Measurements from ENCODE around the gene ANKS1A. TPM values are rescaled to one million over a fixed set of nuclear protein-coding genes. Genes with fewer than 3 reads are reported as not detected.

Gene ANKS1A
- total RNA-seq, 4 donors from 2014 or later = 5.3 to 8.6 (median 7.0) TPM

- Histone ChIP-seq H3K4me3 (no peak overlapping the region), H3K36me3 (peaks cover 2 to 23% of the 10 kb centered on the region in 2 donors), H3K4me1 (peaks cover 21 to 25% of the 10 kb centered on the region in 2 donors), H3K27me3 (no peaks in the 10 kb centered on the region), H3K9me3 (no peaks in the 10 kb centered on the region), H3K27ac (no peak overlapping the region)
- intact Hi-C loops (cut with DNase I; ENCODE audit: low total_unique reads) = no loop called here
- no peak for TF ChIP-seq POLR2A (IDR thresholded peaks at IDR 0.05)
- no peak for TF ChIP-seq CTCF (IDR thresholded peaks at IDR 0.05 in 4 of 5, conservative IDR thresholded peaks at IDR 0.05 in 1 of 5)
- in situ Hi-C loops (cut with MboI; ENCODE audit: low sequenced_read_pairs in 4 of 4) = no loop called here
- no peak for ATAC-seq
- DNase-seq = no peak
Observed at GRCh38 chr6:34852406-34853085, 36.5 kb upstream of the ANKS1A start.

- TF ChIP-seq POLR2A (IDR thresholded peaks at IDR 0.05) = no peak
- TF ChIP-seq CTCF (IDR thresholded peaks at IDR 0.05 in 4 of 5, conservative IDR thresholded peaks at IDR 0.05 in 1 of 5) = no peak
- DNase-seq = no peak
- Histone ChIP-seq H3K4me1 (peaks cover 4 to 8% of the 10 kb centered on the region in 2 donors), H3K4me3 (no peak overlapping the region), H3K27ac (no peak overlapping the region), H3K27me3 (no peaks in the 10 kb centered on the region), H3K36me3 (peaks cover 2 to 49% of the 10 kb centered on the region in 2 donors), H3K9me3 (no peaks in the 10 kb centered on the region)
- no peak for ATAC-seq
- in situ Hi-C loops (cut with MboI; ENCODE audit: low sequenced_read_pairs in 4 of 4) = no loop called here
- intact Hi-C loops (cut with DNase I; ENCODE audit: low total_unique reads) = no loop called here
Observed at GRCh38 chr6:34855463-34855862, 33.6 kb upstream of the ANKS1A start.

- DNase-seq = no peak
- intact Hi-C loops (cut with DNase I; ENCODE audit: low total_unique reads) = no loop called here
- Histone ChIP-seq H3K27me3 (no peaks in the 10 kb centered on the region), H3K9me3 (no peaks in the 10 kb centered on the region), H3K4me3 (no peak overlapping the region), H3K27ac (no peak overlapping the region), H3K4me1 (no peaks in the 10 kb centered on the region), H3K36me3 (peaks cover 2 to 65% of the 10 kb centered on the region in 2 donors)
- in situ Hi-C loops (cut with MboI; ENCODE audit: low sequenced_read_pairs in 4 of 4) = no loop called here
- TF ChIP-seq POLR2A (IDR thresholded peaks at IDR 0.05) (no peak), CTCF (IDR thresholded peaks at IDR 0.05 in 4 of 5, conservative IDR thresholded peaks at IDR 0.05 in 1 of 5) (no peak)
- no peak for ATAC-seq
Observed at GRCh38 chr6:34858681-34859080, 30.4 kb upstream of the ANKS1A start.

- no peak for DNase-seq
- Histone ChIP-seq H3K4me1 (peaks cover 5 to 11% of the 10 kb centered on the region in 2 donors), H3K4me3 (no peak overlapping the region), H3K27me3 (no peaks in the 10 kb centered on the region), H3K36me3 (peaks cover 2 to 65% of the 10 kb centered on the region in 2 donors), H3K9me3 (no peaks in the 10 kb centered on the region), H3K27ac (no peak overlapping the region)
- intact Hi-C loops (cut with DNase I; ENCODE audit: low total_unique reads) = no loop called here
- in situ Hi-C loops (cut with MboI; ENCODE audit: low sequenced_read_pairs in 4 of 4) = no loop called here
- ATAC-seq = no peak
- TF ChIP-seq CTCF (IDR thresholded peaks at IDR 0.05 in 4 of 5, conservative IDR thresholded peaks at IDR 0.05 in 1 of 5) = no peak
- TF ChIP-seq POLR2A (IDR thresholded peaks at IDR 0.05) = no peak
Observed at GRCh38 chr6:34859951-34860350, 29.1 kb upstream of the ANKS1A start.

- H3K9me3 ChIP-seq = no peaks in the 10 kb centered on the region
- peaks cover 11 to 19% of the 10 kb centered on the region in 2 donors for H3K4me1 ChIP-seq
- H3K27ac ChIP-seq = no peak overlapping the region
- intact Hi-C loops (cut with DNase I; ENCODE audit: low total_unique reads) = no loop called here
- peaks cover 2 to 59% of the 10 kb centered on the region in 2 donors for H3K36me3 ChIP-seq
- no peak for ATAC-seq
- H3K4me3 ChIP-seq = no peak overlapping the region
- H3K27me3 ChIP-seq = no peaks in the 10 kb centered on the region
- no peak for TF ChIP-seq POLR2A (IDR thresholded peaks at IDR 0.05)
- TF ChIP-seq CTCF (IDR thresholded peaks at IDR 0.05 in 4 of 5, conservative IDR thresholded peaks at IDR 0.05 in 1 of 5) = no peak
- in situ Hi-C loops (cut with MboI; ENCODE audit: low sequenced_read_pairs in 4 of 4) = no loop called here
- DNase-seq = no peak
Observed at GRCh38 chr6:34860776-34861175, 28.3 kb upstream of the ANKS1A start.
